Measurements from ENCODE around the gene MB.

The MB gene

GRCh38 chr22:35568751-35569739 lies 48.1 kb downstream of the MB start:
- Histone ChIP-seq H3K9me3 (no peaks in the 10 kb centered on the region), H3K27me3 (peaks cover 5% of the 10 kb centered on the region), H3K4me1 (ENCODE audit: control insufficient read depth in 1 of 2, insufficient read depth in 1 of 2, low read depth in 1 of 2, low read length in 1 of 2) (no peaks in the 10 kb centered on the region), H3K4me3 (ENCODE audit: low read depth in 1 of 2, low read length in 1 of 2) (no peak overlapping the region), H3K36me3 (no peaks in the 10 kb centered on the region), H3K27ac (no peak overlapping the region)
- TF ChIP-seq CTCF (IDR thresholded peaks at IDR 0.05): no peak

DNA sequence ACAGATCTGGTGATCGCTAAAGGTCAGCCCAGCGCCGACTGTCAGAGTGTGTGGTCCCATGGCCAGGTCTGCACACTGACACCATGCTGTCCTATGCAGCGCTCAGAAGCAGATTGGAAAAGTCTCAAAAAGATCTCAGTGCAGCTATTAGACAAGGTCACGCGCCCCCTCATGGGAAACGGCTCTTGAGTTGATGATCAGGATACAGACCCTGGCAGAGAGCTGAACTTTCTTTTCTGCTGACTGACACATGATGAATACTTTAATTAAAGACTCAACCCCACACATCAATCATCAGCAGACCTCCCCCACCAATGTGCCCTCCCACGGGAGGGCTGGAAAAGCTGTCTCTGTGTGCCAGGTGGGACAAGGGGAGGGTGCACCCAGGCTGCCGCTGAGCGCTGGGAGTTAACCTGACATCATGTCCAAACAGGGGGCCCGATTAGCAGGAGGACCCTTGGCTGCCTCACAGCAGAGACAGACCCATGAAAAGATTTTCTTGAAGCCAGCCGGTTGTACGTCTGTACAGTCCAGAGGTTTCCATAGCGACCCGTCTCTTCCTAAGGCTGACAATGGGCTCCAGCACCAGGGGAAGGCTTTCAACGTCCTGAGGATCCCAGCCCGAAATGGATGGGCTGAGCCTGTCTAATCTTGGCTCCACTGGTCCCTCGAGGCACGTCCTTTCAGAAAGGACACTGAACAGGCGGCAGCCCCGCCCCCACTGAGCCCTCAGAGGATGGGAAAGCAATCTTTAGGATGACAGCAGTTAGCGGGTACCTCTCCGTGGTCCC lies 49.6 kb downstream of the MB start:
- TF ChIP-seq CTCF (IDR thresholded peaks at IDR 0.05): no peak
- H3K27me3 ChIP-seq: peaks cover 5% of the 10 kb centered on the region
- H3K27ac ChIP-seq: no peak overlapping the region
- no peaks in the 10 kb centered on the region for H3K4me1 ChIP-seq (ENCODE audit: control insufficient read depth in 1 of 2, insufficient read depth in 1 of 2, low read depth in 1 of 2, low read length in 1 of 2)
- no peak overlapping the region for H3K4me3 ChIP-seq (ENCODE audit: low read depth in 1 of 2, low read length in 1 of 2)
- H3K36me3 ChIP-seq: no peaks in the 10 kb centered on the region
- H3K9me3 ChIP-seq: no peaks in the 10 kb centered on the region

DNA sequence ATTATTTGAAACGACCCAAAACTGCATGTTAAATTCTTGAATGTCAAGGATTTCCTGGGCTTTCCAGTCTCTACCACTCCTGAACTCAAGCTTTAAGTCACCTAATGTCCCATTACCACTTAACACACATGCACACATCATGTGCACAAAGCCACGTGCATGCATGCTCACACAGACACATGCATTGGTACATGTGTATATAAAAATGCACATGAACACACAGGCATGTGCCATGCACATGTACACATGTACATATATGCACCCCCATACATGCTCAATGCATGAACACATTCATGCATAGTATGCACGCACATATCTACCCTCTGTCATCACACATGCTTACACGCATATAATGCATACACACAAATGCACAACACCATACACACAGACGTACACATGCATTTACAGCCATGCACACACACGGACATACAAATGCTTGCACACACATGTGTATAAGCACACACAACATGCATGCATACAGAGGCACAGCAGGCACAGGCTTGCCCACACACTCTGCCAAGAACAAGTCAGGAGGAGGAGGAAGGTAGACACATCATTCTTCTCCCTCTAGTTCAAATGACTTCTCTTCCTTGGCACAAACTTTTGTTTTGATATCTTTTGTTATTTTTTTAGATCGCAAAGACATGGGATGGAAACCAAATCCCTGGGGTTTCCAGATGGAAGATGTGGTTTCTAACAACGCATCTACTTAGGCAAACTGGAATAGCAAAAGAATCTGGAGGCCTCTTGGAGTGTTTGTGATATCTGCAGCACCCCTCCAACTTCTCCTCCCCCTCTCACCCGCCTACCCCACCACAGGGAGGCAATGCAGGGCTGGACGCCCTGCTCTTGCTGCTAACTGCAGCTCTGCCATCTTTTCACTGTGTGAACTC lies 51.9 kb downstream of the MB start:
- no peak overlapping the region for H3K27ac ChIP-seq
- no peaks in the 10 kb centered on the region for H3K36me3 ChIP-seq
- H3K27me3 ChIP-seq: peaks cover 5% of the 10 kb centered on the region
- no peak overlapping the region for H3K4me3 ChIP-seq (ENCODE audit: low read depth in 1 of 2, low read length in 1 of 2)
- no peak for TF ChIP-seq CTCF (IDR thresholded peaks at IDR 0.05)
- H3K9me3 ChIP-seq: no peaks in the 10 kb centered on the region
- no peaks in the 10 kb centered on the region for H3K4me1 ChIP-seq (ENCODE audit: control insufficient read depth in 1 of 2, insufficient read depth in 1 of 2, low read depth in 1 of 2, low read length in 1 of 2)

- no peaks in the 10 kb centered on the region for H3K4me1 ChIP-seq (ENCODE audit: control insufficient read depth in 1 of 2, insufficient read depth in 1 of 2, low read depth in 1 of 2, low read length in 1 of 2)
- TF ChIP-seq CTCF (IDR thresholded peaks at IDR 0.05): no peak
- H3K27me3 ChIP-seq: peaks cover 10% of the 10 kb centered on the region
- H3K27ac ChIP-seq: no peak overlapping the region
- no peaks in the 10 kb centered on the region for H3K36me3 ChIP-seq
- H3K4me3 ChIP-seq (ENCODE audit: low read depth in 1 of 2, low read length in 1 of 2): no peak overlapping the region
- no peaks in the 10 kb centered on the region for H3K9me3 ChIP-seq
Measured at GRCh38 chr22:35563211-35563610, 53.9 kb downstream of the MB start.

Data from neutrophil (primary cell).